Pancreas (tissue), 10 donors: ENCODE data around the gene NR5A1. TPM values are rescaled to one million over a fixed set of nuclear protein-coding genes. Genes with fewer than 3 reads are reported as not detected.
A peak's percentile ranks its signal among the peaks of the same experiment; 100 is the strongest.

ENCODE experiments used
- ATAC-seq, 4 donors: fragments of 200-7000 bp; cut with Tn5 transposase; one replicate each; pipeline versions ENCODE4 v1.8.0 to v1.9.1; 2020; ENCODE audit warnings: mild to moderate bottlenecking in 4 of 4, moderate library complexity in 4 of 4
- DNase-seq, 6 donors: peaks; one replicate each; pipeline ENCODE4 v3.0.0-alpha.2; 2020
- FAIRE-seq: peaks from 2 replicates; lab custom pipeline; 2012; peaks lifted over from hg19 to GRCh38; lab: Jason Lieb, UNC
- H3K27ac ChIP-seq, 4 donors: fragments of 200-600 bp; sonication (generic); 1 replicate in 3 of 4; 2 replicates in 1 of 4; pipeline versions ENCODE4 v1.5.0 to v1.8.0; 2020
- H3K27me3 ChIP-seq, 4 donors: fragments of 200-600 bp; one replicate each; pipeline ENCODE4 v1.8.0; 2021
- H3K36me3 ChIP-seq, 3 donors: fragments of 200-600 bp; sonication (generic) in 1 of 3; one replicate each; pipeline versions ENCODE4 v1.5.0 to v1.8.0; 2020 to 2021
- H3K4me1 ChIP-seq, 3 donors: fragments of 200-600 bp; one replicate each; pipeline ENCODE4 v1.8.0; 2021
- H3K4me3 ChIP-seq, 4 donors: fragments of 200-600 bp; sonication (generic) in 2 of 4; one replicate each; pipeline versions ENCODE4 v1.5.0 to v1.8.0; 2020 to 2021
- H3K9me3 ChIP-seq, 4 donors: fragments of 200-600 bp; one replicate each; pipeline ENCODE4 v1.8.0; 2021
- WGBS, 2 donors: extraction: QIAGEN DNeasy Blood & Tissue Kit; methylation state at CpG; one replicate each; pipeline ENCODE4 v1.1.7; 2013; 5-methylcytosine and 5-hydroxymethylcytosine counted together
- intact Hi-C, 3 donors: fragments of 100-400 bp; cut with DNase I; formaldehyde crosslinking; loops; one replicate each; pipeline versions ENCODE4 v1.11.1 to v1.14.2; 2022
- polyA plus RNA-seq, 2 donors: library from polyadenylated mRNA; stranded (reverse); fragments of 200-250 nt; gene quantifications; one replicate each; pipeline ENCODE4 v1.2.3, GENCODE V29; 2013
- total RNA-seq, 6 donors: library from RNA; stranded (reverse); fragmentation: NEBNext Ultra II Directional in 4 of 6; extraction: Animal tissue kit (Norgen Biotek cat#: 25700) in 4 of 6; gene quantifications; one replicate each; pipeline versions ENCODE4 v1.2.1 to v1.2.4, GENCODE V29; 2021 to 2023
- TF ChIP-seq, protein P1 (sequence below), 4 donors: fragments of 200-600 bp; sonication (generic) in 3 of 4; IDR thresholded peaks; one replicate each; pipeline versions ENCODE4 v1.5.0 to v1.8.0; 2021; ENCODE audit warnings: antibody characterized with exemption in 4 of 4
- donor health status: healthy with polysubstance abuse.
- donor health status: DM: no; HTN: no; CAD: no; lungs with moderate emphysema.
- donor health status: DM: no; HTN: no; CAD: no.
- donor health status: control.
- donor health status: control.
- donor health status: Bipolar disorder and iron deficiency.
- donor health status: DM: yes; HTN: yes; CAD: no.
- donor health status: DM: no; HTN: no; CAD: no.
- donor health status: DM: no; HTN: no; CAD: no.
- donor health status: DM: yes; HTN: yes; CAD: no.

NR5A1 gene
- total and polyA plus RNA-seq, 8 donors: 0.05 to 0.28 TPM; not detected in 6

DNA sequence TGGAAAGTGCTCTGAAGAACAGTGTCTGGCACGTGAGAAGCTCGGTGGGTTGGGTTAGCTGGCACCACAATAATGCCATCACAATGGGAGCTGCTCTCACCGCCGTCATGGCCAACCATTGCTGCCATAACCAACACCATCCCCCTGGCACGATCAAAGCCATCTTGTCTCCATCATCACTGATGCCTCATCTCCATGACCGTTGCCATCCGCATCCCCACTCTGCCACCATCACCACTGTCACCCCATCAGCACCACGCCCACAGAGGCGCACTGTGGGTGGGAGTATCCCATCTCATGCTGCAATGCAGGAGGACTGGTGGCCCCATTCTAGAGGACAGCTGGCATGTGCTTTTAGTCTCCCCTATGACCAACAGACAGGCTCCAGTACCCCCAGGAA lies 23.7 kb downstream of the NR5A1 start:
- intact Hi-C loops: no loop called here
- no peaks in the 10 kb centered on the region for H3K36me3 ChIP-seq

DNA sequence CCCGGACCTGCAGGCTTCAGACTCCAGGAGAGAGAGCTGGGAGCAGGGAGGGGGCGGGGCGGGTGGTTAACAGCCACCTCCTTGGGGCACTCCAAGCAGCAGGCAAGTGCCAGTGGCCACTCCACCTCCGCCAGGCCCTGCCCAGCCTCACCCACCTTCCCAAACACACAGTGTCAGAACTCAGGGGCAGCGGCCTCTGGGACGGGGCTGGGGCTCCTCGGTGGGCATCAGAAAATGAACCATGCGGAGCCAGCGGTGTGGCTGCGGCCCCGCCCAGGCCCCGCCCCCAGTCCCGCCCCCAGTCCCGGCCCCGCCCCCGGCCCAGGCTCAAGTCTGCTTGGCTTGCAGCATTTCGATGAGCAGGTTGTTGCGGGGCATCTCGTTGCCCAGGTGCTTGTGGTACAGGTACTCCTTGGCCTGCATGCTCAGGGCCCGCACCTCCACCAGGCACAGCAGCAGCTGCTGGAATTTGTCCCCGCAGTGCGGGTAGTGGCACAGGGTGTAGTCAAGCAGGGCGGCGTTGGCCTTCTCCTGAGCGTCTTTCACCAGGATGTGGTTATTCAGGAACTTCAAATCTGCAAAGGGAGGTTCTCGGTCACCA lies 24.7 kb downstream of the NR5A1 start:
- FAIRE-seq: no peak
- no peaks in the 10 kb centered on the region for H3K36me3 ChIP-seq
- H3K4me3 ChIP-seq: no peak overlapping the region
- no peak for ATAC-seq
- intact Hi-C loops: no loop called here
- TF ChIP-seq, protein P1, sequence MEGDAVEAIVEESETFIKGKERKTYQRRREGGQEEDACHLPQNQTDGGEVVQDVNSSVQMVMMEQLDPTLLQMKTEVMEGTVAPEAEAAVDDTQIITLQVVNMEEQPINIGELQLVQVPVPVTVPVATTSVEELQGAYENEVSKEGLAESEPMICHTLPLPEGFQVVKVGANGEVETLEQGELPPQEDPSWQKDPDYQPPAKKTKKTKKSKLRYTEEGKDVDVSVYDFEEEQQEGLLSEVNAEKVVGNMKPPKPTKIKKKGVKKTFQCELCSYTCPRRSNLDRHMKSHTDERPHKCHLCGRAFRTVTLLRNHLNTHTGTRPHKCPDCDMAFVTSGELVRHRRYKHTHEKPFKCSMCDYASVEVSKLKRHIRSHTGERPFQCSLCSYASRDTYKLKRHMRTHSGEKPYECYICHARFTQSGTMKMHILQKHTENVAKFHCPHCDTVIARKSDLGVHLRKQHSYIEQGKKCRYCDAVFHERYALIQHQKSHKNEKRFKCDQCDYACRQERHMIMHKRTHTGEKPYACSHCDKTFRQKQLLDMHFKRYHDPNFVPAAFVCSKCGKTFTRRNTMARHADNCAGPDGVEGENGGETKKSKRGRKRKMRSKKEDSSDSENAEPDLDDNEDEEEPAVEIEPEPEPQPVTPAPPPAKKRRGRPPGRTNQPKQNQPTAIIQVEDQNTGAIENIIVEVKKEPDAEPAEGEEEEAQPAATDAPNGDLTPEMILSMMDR (IDR thresholded peaks at IDR 0.05): no peak
- no peak overlapping the region for H3K27ac ChIP-seq
- no peaks in the 10 kb centered on the region for H3K9me3 ChIP-seq
- DNase-seq: peak in 1 of 6 donors; percentile 29
- peaks cover 0 to 6% (median 0%) of the 10 kb centered on the region in 4 donors for H3K27me3 ChIP-seq
- 28 to 29% methylated on average over 25 to 26 of the region's 26 CpGs for WGBS, 2 donors
- H3K4me1 ChIP-seq: no peaks in the 10 kb centered on the region

More for the DNA sequence above, 23.7 kb downstream of the NR5A1 start:
- Histone ChIP-seq H3K4me3 (no peak overlapping the region), H3K27me3 (peaks cover 0 to 2% (median 0%) of the 10 kb centered on the region in 4 donors), H3K27ac (no peak overlapping the region), H3K4me1 (no peaks in the 10 kb centered on the region), H3K9me3 (no peaks in the 10 kb centered on the region)
- no peak for FAIRE-seq
- no peak for ATAC-seq
- DNase-seq: peak in 1 of 6 donors; percentile 14
- TF ChIP-seq, protein P1 (IDR thresholded peaks at IDR 0.05): no peak
- 91 to 96% methylated on average over 9 of the region's 9 CpGs for WGBS, 2 donors

DNA sequence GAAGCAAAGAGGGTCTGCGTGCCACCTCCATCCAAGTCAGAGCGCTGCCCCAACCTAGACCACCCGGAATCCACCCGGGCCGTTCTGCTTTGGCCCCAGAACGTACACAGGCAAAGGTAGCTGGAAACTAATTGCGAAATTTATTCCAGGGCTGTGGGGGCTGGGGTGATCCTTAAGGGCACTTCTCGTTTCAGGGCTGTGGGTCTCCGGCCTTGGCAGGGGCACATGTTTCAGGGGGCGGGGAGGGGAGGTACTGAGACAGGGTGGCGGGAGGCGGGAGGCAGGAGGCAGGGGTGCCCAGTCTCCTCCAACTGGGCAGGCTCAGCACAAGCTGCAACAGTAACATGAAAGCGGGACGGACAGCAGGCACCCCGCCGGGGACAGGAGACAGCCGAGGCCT lies 26.1 kb downstream of the NR5A1 start:
- Histone ChIP-seq H3K9me3 (no peaks in the 10 kb centered on the region), H3K4me3 (no peak overlapping the region), H3K36me3 (no peaks in the 10 kb centered on the region), H3K27me3 (peaks cover 0 to 18% (median 2%) of the 10 kb centered on the region in 4 donors), H3K4me1 (no peaks in the 10 kb centered on the region), H3K27ac (no peak overlapping the region)
- intact Hi-C loops: no loop called here
- DNase-seq (peak in 1 of 6 donors; percentile 50), FAIRE-seq (no peak), ATAC-seq (no peak)
- TF ChIP-seq, protein P1 (IDR thresholded peaks at IDR 0.05): no peak
- WGBS, 2 donors: 40 to 56% methylated on average over 17 of the region's 17 CpGs

DNA sequence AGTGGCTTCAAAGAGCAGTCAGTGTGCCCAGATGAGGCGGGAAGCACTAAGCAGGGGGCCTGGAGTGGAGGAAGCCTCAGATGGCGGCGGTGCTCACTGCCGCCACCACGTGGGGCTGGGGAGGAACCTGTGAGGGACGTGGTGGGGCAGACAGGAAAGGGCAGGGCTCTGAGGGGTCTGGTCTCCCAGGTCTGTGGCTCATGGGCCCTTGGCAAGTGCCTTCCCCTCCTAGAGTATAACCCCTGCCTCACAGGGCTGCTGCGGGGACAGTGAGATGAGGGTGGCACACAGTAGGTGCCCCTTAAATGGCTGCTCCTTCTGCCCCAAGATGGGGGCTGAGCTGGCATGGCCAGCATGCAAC lies 26.6 kb downstream of the NR5A1 start:
- DNase-seq (peak in 1 of 6 donors; percentile 39), FAIRE-seq (no peak), ATAC-seq (no peak)
- H3K27me3 ChIP-seq: peaks cover 0 to 20% (median 2%) of the 10 kb centered on the region in 4 donors
- no peaks in the 10 kb centered on the region for H3K36me3 ChIP-seq
- H3K9me3 ChIP-seq: no peaks in the 10 kb centered on the region
- TF ChIP-seq, protein P1 (IDR thresholded peaks at IDR 0.05): no peak
- 14 to 17% methylated on average over 6 to 7 of the region's 7 CpGs for WGBS, 2 donors
- no peaks in the 10 kb centered on the region for H3K4me1 ChIP-seq
- no peak overlapping the region for H3K27ac ChIP-seq
- H3K4me3 ChIP-seq: no peak overlapping the region
- intact Hi-C loops: no loop called here

DNA sequence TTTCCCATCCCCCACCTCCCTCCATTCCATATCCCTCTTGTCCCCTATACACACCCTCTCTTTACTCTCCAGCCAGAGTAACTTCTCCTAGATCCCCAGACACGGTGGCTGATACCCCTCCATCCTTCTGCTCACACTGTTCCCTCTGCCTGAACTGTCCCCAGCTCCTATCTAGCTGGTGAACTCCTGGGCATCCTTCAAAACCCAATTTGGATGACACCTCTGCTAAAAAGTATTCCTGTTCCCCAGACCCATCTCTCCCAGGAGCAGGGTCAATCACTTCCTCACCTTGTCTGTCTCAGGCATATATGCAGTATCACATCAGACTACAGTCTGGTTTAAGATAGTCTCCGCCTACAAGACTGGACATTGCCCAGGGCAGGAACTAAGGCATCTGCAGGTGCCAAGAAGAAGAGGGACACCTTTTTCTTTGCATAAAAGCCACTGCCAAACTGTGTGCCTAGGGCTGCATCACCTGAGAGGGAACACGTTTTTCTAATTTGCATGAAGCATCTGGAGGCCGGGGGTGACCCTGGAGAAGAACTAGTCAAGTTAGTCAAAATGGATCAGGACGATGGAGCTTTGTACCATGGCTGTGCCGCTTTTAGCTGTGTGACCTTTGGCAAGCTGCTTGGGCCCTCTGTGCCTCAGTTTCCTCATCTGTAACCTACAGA lies 27.1 kb downstream of the NR5A1 start:
- no peaks in the 10 kb centered on the region for H3K36me3 ChIP-seq
- H3K4me1 ChIP-seq: no peaks in the 10 kb centered on the region
- TF ChIP-seq, protein P1 (IDR thresholded peaks at IDR 0.05): no peak
- H3K27ac ChIP-seq: no peak overlapping the region
- whole genome bisulfite sequencing, 2 donors: 56 to 58% methylated on average over 6 of the region's 6 CpGs
- intact Hi-C loops: no loop called here
- no peak for FAIRE-seq
- no peak for DNase-seq
- no peak overlapping the region for H3K4me3 ChIP-seq
- H3K9me3 ChIP-seq: no peaks in the 10 kb centered on the region
- peaks cover 0 to 20% (median 2%) of the 10 kb centered on the region in 4 donors for H3K27me3 ChIP-seq
- no peak for ATAC-seq
